Measurements from ENCODE around the gene SCNN1B. TPM values are rescaled to one million over a fixed set of nuclear protein-coding genes. Genes with fewer than 3 reads are reported as not detected.

Gene SCNN1B
- polyA plus RNA-seq, 1 experiment, result not detected

DNA sequence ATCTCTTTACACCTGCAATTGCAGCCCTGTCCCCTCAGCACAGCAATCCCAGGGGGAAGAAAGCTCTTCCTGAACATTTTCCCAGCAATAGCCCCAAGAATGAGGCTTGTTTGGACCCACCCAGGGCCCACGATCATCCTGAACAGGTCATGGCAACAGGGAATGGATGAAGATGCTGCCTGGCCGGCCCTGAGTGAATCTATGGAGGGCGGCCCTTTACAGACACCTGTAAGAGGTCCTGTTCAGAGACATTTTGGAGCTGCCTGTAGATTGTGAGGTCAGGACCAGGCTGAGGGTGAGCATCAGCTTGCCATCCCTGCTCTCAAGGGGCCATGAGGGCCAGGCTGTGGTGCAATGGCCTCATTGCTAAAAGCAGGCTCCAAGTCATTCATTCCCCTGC lies 81.8 kb downstream of the SCNN1B start:
- POLR2A ChIA-PET, result interaction anchor here (0.7 kb wide), 1 partner anchor 8 kb away, joined by 9 read pairs; no protein-coding TSS in a partner anchor
- CTCF ChIA-PET, result interaction anchor here (1.9 kb wide), 1 partner anchor 50 kb away, joined by 5 read pairs; no protein-coding TSS in a partner anchor
- Histone ChIP-seq H3K36me3 (ENCODE audit: control insufficient read depth, insufficient read depth, low read length) (peaks cover 3% of the 10 kb centered on the region), H3K4me3 (ENCODE audit: low read depth, low read length) (no peak overlapping the region), H3K27me3 (ENCODE audit: control insufficient read depth, insufficient read depth, low read length) (no peaks in the 10 kb centered on the region; the same call in 1 of the 2 replicates)
- TF ChIP-seq, protein P1, sequence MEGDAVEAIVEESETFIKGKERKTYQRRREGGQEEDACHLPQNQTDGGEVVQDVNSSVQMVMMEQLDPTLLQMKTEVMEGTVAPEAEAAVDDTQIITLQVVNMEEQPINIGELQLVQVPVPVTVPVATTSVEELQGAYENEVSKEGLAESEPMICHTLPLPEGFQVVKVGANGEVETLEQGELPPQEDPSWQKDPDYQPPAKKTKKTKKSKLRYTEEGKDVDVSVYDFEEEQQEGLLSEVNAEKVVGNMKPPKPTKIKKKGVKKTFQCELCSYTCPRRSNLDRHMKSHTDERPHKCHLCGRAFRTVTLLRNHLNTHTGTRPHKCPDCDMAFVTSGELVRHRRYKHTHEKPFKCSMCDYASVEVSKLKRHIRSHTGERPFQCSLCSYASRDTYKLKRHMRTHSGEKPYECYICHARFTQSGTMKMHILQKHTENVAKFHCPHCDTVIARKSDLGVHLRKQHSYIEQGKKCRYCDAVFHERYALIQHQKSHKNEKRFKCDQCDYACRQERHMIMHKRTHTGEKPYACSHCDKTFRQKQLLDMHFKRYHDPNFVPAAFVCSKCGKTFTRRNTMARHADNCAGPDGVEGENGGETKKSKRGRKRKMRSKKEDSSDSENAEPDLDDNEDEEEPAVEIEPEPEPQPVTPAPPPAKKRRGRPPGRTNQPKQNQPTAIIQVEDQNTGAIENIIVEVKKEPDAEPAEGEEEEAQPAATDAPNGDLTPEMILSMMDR (IDR thresholded peaks at IDR 0.05; ENCODE audit: insufficient read depth, low read depth, low read length), result no peak
- DNase-seq (ENCODE audit: low read depth), result no peak

DNA sequence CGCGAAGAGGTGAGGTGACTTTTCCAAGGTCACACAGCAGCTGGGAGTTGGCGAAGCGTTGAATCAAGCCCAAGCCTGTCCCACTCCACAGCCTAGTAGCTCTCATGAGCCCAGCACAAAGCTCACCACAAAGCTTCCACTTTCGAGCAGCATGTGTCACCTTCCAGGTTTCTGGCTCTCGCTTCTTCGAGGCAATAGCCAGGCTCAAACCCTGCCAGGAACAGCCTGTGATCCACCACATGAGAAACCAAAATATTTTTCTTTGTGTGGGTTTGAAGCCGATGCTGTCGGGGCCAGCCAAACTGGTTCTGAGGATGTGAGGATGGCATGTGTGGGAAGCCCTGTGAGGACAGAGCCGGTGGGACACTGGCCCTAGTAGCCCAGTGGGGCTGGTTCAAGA lies 82.8 kb downstream of the SCNN1B start:
- H3K27me3 ChIP-seq (ENCODE audit: control insufficient read depth, insufficient read depth, low read length), result no peaks in the 10 kb centered on the region
- H3K4me3 ChIP-seq (ENCODE audit: low read depth, low read length), result no peak overlapping the region
- H3K36me3 ChIP-seq (ENCODE audit: control insufficient read depth, insufficient read depth, low read length), result peaks cover 10% of the 10 kb centered on the region
- DNase-seq (ENCODE audit: low read depth), result no peak
- CTCF ChIA-PET, result interaction anchor here (0.7 kb wide), 1 partner anchor 49 kb away, joined by 4 read pairs; no protein-coding TSS in a partner anchor
- TF ChIP-seq, protein P1 (IDR thresholded peaks at IDR 0.05; ENCODE audit: insufficient read depth, low read depth, low read length), result no peak
- POLR2A ChIA-PET, result no interaction called here

DNA sequence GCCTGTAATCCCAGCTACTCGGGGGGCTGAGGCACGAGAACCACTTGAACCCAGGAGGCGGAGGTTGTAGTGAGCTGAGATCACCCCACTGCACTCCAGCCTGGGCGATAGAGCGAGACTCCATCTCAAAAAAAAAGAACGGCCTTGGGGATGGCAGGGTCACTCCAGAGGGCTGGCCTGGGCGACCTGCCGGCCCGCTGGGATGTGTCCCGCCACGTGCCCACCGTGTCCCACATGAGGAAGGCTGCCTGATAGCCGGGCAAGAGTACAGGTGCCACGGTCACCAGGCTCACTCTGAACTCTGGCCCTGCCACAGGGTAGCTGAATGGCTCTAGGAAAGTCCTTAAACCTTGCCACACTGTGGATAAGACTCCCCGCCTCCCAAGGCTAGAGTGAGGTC lies 83.3 kb downstream of the SCNN1B start:
- no peak overlapping the region for H3K4me3 ChIP-seq (ENCODE audit: low read depth, low read length)
- DNase-seq (ENCODE audit: low read depth), result no peak
- H3K36me3 ChIP-seq (ENCODE audit: control insufficient read depth, insufficient read depth, low read length), result peaks cover 12% of the 10 kb centered on the region
- ChIA-PET POLR2A (no interaction called here), CTCF (interaction anchor here (0.7 to 1.5 kb wide), 3 partner anchors 11 to 55 kb away, joined by 4 read pairs; no protein-coding TSS in a partner anchor)
- no peaks in the 10 kb centered on the region for H3K27me3 ChIP-seq (ENCODE audit: control insufficient read depth, insufficient read depth, low read length)
- TF ChIP-seq, protein P1 (IDR thresholded peaks at IDR 0.05; ENCODE audit: insufficient read depth, low read depth, low read length), result no peak

DNA sequence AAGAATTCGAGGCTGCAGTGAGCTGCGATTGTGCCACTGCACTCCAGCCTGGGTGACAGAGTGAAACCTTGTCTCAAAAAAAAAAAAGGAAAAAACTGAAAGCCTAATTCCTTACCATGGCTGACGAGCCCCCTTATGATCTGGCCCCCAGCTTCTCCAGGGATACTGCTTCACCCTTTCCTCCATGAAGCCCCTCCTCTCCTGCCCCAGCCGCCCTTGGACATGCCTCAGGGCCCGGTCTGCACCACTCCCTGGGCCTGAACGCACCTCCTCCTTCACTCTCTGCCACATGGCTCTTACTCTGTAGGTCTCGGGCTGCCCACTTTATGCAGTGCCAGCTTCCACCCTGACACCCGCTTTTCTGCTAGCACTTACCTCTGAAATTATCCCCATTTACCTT lies 85.6 kb downstream of the SCNN1B start:
- ChIA-PET POLR2A (no interaction called here), CTCF (interaction anchor here (1.2 kb wide), 1 partner anchor 48 kb away, joined by 3 read pairs; no protein-coding TSS in a partner anchor)
- H3K36me3 ChIP-seq (ENCODE audit: control insufficient read depth, insufficient read depth, low read length), result peaks cover 14% of the 10 kb centered on the region
- TF ChIP-seq, protein P1 (IDR thresholded peaks at IDR 0.05; ENCODE audit: insufficient read depth, low read depth, low read length), result no peak
- H3K27me3 ChIP-seq (ENCODE audit: control insufficient read depth, insufficient read depth, low read length), result no peaks in the 10 kb centered on the region
- no peak overlapping the region for H3K4me3 ChIP-seq (ENCODE audit: low read depth, low read length)
- no peak for DNase-seq (ENCODE audit: low read depth)

DNA sequence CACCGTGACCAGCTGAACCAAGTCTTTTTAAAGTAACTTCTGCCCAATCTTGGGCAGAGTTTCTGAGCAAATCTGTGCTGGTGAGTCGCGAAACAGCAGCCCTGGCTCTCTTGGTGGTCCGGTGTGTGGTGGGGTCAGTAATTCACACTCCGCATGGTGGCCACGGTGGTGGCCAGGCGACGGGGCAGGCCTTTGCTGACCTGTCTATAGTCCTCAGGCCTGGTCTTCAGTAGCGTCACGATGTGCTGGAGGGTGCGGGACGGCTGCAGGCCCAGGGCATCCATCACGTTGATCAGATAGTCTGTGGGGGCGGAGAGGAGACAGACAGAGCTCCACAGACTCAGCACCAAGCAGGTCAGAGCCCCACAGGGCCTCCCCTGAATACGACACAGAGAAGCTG lies 86.7 kb downstream of the SCNN1B start:
- ChIA-PET POLR2A (no interaction called here), CTCF (interaction anchor here (1.5 kb wide), 1 partner anchor 15 kb away, joined by 4 read pairs; no protein-coding TSS in a partner anchor)
- no peak for DNase-seq (ENCODE audit: low read depth)
- Histone ChIP-seq H3K4me3 (ENCODE audit: low read depth, low read length) (no peak overlapping the region), H3K27me3 (ENCODE audit: control insufficient read depth, insufficient read depth, low read length) (no peaks in the 10 kb centered on the region), H3K36me3 (ENCODE audit: control insufficient read depth, insufficient read depth, low read length) (peaks cover 16% of the 10 kb centered on the region)
- TF ChIP-seq, protein P1 (IDR thresholded peaks at IDR 0.05; ENCODE audit: insufficient read depth, low read depth, low read length), result no peak

Measured in BJ (cell line).